ENCODE data around the gene PLCH1. TPM values are rescaled to one million over a fixed set of nuclear protein-coding genes. Genes with fewer than 3 reads are reported as not detected.

PLCH1 gene
- total and polyA plus RNA-seq, 2 donors (not counting 1 experiment from before 2014, with no cell fraction given): under 0.01 to 0.03 TPM

DNA sequence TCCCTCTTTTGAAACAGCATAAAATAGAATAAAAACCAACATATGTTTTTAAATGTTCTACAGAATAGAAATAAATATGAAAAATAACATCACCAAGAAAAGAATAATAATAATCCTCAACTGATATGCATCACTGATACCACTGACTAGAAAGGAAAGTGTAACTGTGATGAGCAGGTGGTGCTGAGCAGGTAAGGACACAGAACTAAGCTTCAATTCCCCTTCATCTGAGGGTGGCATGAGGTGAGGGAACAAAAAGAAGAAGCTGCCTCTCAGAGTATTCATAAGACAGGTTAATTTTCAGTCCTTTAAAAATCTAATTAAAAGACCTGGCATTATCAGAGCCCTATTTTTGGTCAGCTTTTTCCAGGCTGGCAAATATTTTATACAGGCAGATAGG lies 216.3 kb downstream of the PLCH1 start:
- Histone ChIP-seq H3K36me3 (ENCODE audit: control insufficient read depth, insufficient read depth, low read length) (no peaks in the 10 kb centered on the region), H2AFZ (ENCODE audit: low read length) (no peak overlapping the region), H3K9ac (ENCODE audit: insufficient read depth, low read length) (no peak overlapping the region), H3K9me3 (ENCODE audit: control insufficient read depth, insufficient read depth, low read depth, low read length) (no peaks in the 10 kb centered on the region), H3K4me2 (ENCODE audit: extremely low read depth, insufficient read depth, low read length) (no peak overlapping the region), H4K20me1 (ENCODE audit: control insufficient read depth, extremely low read depth, insufficient read depth, low read length) (no peaks in the 10 kb centered on the region), H3K27me3 (ENCODE audit: control insufficient read depth, insufficient read depth, low read length) (no peaks in the 10 kb centered on the region), H3K79me2 (ENCODE audit: control insufficient read depth, insufficient read depth, low read length) (no peaks in the 10 kb centered on the region), H3K4me3 (replicated peaks in 1 of 4; ENCODE audit: control extremely low read depth in 1 of 4, insufficient read depth in 1 of 4, low read depth in 3 of 4, low read length in 4 of 4) (no peak overlapping the region), H3K4me1 (ENCODE audit: control insufficient read depth, extremely low read depth, insufficient read depth, low read length) (no peaks in the 10 kb centered on the region), H3K27ac (ENCODE audit: insufficient read depth, low read length) (no peak overlapping the region)
- DNase-seq (ENCODE audit: low read depth in 2 of 2): no peak
- TF ChIP-seq EZH2 (IDR thresholded peaks at IDR 0.05; ENCODE audit: low read length, missing control alignments): no peak
- TF ChIP-seq, protein P1, sequence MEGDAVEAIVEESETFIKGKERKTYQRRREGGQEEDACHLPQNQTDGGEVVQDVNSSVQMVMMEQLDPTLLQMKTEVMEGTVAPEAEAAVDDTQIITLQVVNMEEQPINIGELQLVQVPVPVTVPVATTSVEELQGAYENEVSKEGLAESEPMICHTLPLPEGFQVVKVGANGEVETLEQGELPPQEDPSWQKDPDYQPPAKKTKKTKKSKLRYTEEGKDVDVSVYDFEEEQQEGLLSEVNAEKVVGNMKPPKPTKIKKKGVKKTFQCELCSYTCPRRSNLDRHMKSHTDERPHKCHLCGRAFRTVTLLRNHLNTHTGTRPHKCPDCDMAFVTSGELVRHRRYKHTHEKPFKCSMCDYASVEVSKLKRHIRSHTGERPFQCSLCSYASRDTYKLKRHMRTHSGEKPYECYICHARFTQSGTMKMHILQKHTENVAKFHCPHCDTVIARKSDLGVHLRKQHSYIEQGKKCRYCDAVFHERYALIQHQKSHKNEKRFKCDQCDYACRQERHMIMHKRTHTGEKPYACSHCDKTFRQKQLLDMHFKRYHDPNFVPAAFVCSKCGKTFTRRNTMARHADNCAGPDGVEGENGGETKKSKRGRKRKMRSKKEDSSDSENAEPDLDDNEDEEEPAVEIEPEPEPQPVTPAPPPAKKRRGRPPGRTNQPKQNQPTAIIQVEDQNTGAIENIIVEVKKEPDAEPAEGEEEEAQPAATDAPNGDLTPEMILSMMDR (conservative IDR thresholded peaks at IDR 0.05 in 1 of 2, IDR thresholded peaks at IDR 0.05 in 1 of 2; ENCODE audit: low read depth in 1 of 2, low read length in 2 of 2): no peak

- Histone ChIP-seq H3K79me2 (ENCODE audit: control insufficient read depth, insufficient read depth, low read length) (no peaks in the 10 kb centered on the region), H3K4me3 (replicated peaks in 1 of 4; ENCODE audit: control extremely low read depth in 1 of 4, insufficient read depth in 1 of 4, low read depth in 3 of 4, low read length in 4 of 4) (no peak overlapping the region), H3K27me3 (ENCODE audit: control insufficient read depth, insufficient read depth, low read length) (no peaks in the 10 kb centered on the region), H3K36me3 (ENCODE audit: control insufficient read depth, insufficient read depth, low read length) (no peaks in the 10 kb centered on the region), H4K20me1 (ENCODE audit: control insufficient read depth, extremely low read depth, insufficient read depth, low read length) (no peaks in the 10 kb centered on the region), H3K27ac (ENCODE audit: insufficient read depth, low read length) (no peak overlapping the region), H3K9ac (ENCODE audit: insufficient read depth, low read length) (no peak overlapping the region), H3K4me2 (ENCODE audit: extremely low read depth, insufficient read depth, low read length) (no peak overlapping the region), H3K9me3 (ENCODE audit: control insufficient read depth, insufficient read depth, low read depth, low read length) (no peaks in the 10 kb centered on the region), H2AFZ (ENCODE audit: low read length) (no peak overlapping the region), H3K4me1 (ENCODE audit: control insufficient read depth, extremely low read depth, insufficient read depth, low read length) (no peaks in the 10 kb centered on the region)
- no peak for DNase-seq (ENCODE audit: low read depth in 2 of 2)
- no peak for TF ChIP-seq EZH2 (IDR thresholded peaks at IDR 0.05; ENCODE audit: low read length, missing control alignments)
- TF ChIP-seq, protein P1 (conservative IDR thresholded peaks at IDR 0.05 in 1 of 2, IDR thresholded peaks at IDR 0.05 in 1 of 2; ENCODE audit: low read depth in 1 of 2, low read length in 2 of 2): no peak
Observed at GRCh38 chr3:155525324-155525833, 219.5 kb downstream of the PLCH1 start.

DNA sequence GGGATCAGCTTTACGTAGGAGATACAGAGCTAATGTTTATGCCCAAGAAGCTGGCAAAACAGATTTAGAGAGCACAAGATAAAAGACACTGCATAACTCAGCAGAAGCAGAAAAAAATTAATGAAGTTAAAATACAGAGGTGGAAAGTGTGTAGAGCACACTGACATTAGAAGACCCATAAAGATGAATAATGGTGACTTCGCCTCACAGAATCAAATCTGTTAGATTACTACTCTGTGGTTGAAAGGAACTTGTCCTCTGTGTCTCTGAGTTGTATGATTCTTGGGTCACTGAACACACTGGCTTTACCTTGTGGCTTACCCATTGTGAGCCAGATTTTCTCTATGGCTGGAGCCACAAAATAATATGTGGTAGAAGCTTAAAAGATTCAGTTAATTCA lies 224.4 kb downstream of the PLCH1 start:
- DNase-seq (ENCODE audit: low read depth in 2 of 2): no peak
- Histone ChIP-seq H3K79me2 (ENCODE audit: control insufficient read depth, insufficient read depth, low read length) (no peaks in the 10 kb centered on the region), H3K4me2 (ENCODE audit: extremely low read depth, insufficient read depth, low read length) (no peak overlapping the region), H4K20me1 (ENCODE audit: control insufficient read depth, extremely low read depth, insufficient read depth, low read length) (no peaks in the 10 kb centered on the region), H3K36me3 (ENCODE audit: control insufficient read depth, insufficient read depth, low read length) (no peaks in the 10 kb centered on the region), H3K4me3 (replicated peaks in 1 of 4; ENCODE audit: control extremely low read depth in 1 of 4, insufficient read depth in 1 of 4, low read depth in 3 of 4, low read length in 4 of 4) (no peak overlapping the region), H2AFZ (ENCODE audit: low read length) (no peak overlapping the region), H3K9ac (ENCODE audit: insufficient read depth, low read length) (no peak overlapping the region), H3K27ac (ENCODE audit: insufficient read depth, low read length) (no peak overlapping the region), H3K4me1 (ENCODE audit: control insufficient read depth, extremely low read depth, insufficient read depth, low read length) (no peaks in the 10 kb centered on the region), H3K9me3 (ENCODE audit: control insufficient read depth, insufficient read depth, low read depth, low read length) (no peaks in the 10 kb centered on the region), H3K27me3 (ENCODE audit: control insufficient read depth, insufficient read depth, low read length) (no peaks in the 10 kb centered on the region)
- TF ChIP-seq EZH2 (IDR thresholded peaks at IDR 0.05; ENCODE audit: low read length, missing control alignments): no peak
- TF ChIP-seq, protein P1 (conservative IDR thresholded peaks at IDR 0.05 in 1 of 2, IDR thresholded peaks at IDR 0.05 in 1 of 2; ENCODE audit: low read depth in 1 of 2, low read length in 2 of 2): no peak
